IMR-90 (cell line): ENCODE data around the gene CTBP2.

Experiments
- CTCF ChIP-seq: conservative IDR thresholded peaks from 2 replicates; pipeline ENCODE4 v1.5.1; 2012; ENCODE audit warnings: mild to moderate bottlenecking, low read depth, low read length, improper control_type of control experiment
- MAFK ChIP-seq: IDR thresholded peaks from 2 replicates; pipeline ENCODE4 v1.6.1; 2012; ENCODE audit warnings: low read depth, low read length, improper control_type of control experiment
- MXI1 ChIP-seq: IDR thresholded peaks from 2 replicates; pipeline ENCODE4 v1.6.1; 2012; ENCODE audit warnings: low read depth, mild to moderate bottlenecking, low read length, moderate library complexity, borderline replicate concordance
- RAD21 ChIP-seq: IDR thresholded peaks from 2 replicates; pipeline ENCODE4 v1.6.1; 2012; ENCODE audit warnings: low read length, improper control_type of control experiment

- TF ChIP-seq CTCF, result no peak
- no peak for TF ChIP-seq MXI1
- TF ChIP-seq RAD21, result no peak
- TF ChIP-seq MAFK, result no peak
Observed at GRCh38 chr10:125023862-125024496, 136.4 kb downstream of the CTBP2 start.
